IgD-negative memory B cell (primary cell): ENCODE data around the gene AHI1. TPM values are rescaled to one million over a fixed set of nuclear protein-coding genes. Genes with fewer than 3 reads are reported as not detected.

Source experiments
- H3K27ac Mint-ChIP-seq, 3 donors: one replicate each; pipeline ENCODE4 v1.8.0; 2020 to 2022; ENCODE audit warnings: mild to moderate bottlenecking in 3 of 3, mixed read lengths in 3 of 3, moderate library complexity in 1 of 3
- H3K27me3 Mint-ChIP-seq: one replicate; pipeline ENCODE4 v1.8.0; 2021; ENCODE audit warnings: mixed read lengths
- H3K36me3 Mint-ChIP-seq: one replicate; pipeline ENCODE4 v1.8.0; 2020; ENCODE audit warnings: mild to moderate bottlenecking, mixed read lengths
- H3K4me1 Mint-ChIP-seq, 3 donors: one replicate each; pipeline ENCODE4 v1.8.0; 2020 to 2022; ENCODE audit warnings: mixed read lengths in 3 of 3, mild to moderate bottlenecking in 1 of 3
- H3K4me3 Mint-ChIP-seq, 4 donors: one replicate each; pipeline ENCODE4 v1.8.0; 2020 to 2022; ENCODE audit warnings: mild to moderate bottlenecking in 4 of 4, mixed read lengths in 4 of 4, moderate library complexity in 3 of 4
- H3K9me3 Mint-ChIP-seq, 3 donors: one replicate each; pipeline ENCODE4 v1.8.0; 2020 to 2021; ENCODE audit warnings: mixed read lengths in 3 of 3, mild to moderate bottlenecking in 1 of 3
- polyA plus RNA-seq: library from polyadenylated mRNA; unstranded; fragments of 300-500 nt; fragmentation: Illumina TruSeq; gene quantifications from one replicate; pipeline ENCODE4 v1.2.3, GENCODE V29; 2021

Gene AHI1
- polyA plus RNA-seq, 1 donor from 2014 or later, result 10.4 TPM

GRCh38 chr6:135451617-135452190 is 45.8 kb downstream of the AHI1 start:
- H3K27ac Mint-ChIP-seq, result no peak overlapping the region

DNA sequence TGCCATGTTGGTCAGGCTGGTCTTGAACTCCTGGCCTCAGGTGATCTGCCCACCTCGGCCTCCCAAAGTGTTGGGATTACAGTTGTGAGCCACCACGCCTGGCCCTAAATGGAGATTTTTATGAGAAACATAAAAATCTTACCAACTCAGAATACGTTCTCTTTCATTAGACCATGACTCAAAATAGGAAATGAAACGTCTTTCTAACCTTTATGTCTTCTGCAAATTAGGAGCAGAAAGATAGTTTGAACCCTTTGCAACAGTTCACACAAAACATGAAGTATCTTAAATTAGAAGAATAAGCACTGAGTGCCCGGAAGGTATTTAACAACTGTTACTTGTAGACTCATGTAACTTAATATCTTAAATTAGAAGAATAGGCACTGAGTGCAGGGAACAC is 48.3 kb downstream of the AHI1 start:
- no peak overlapping the region for H3K4me3 Mint-ChIP-seq
- peaks cover 0 to 4% (median 0%) of the 10 kb centered on the region in 3 donors for H3K4me1 Mint-ChIP-seq
- H3K27ac Mint-ChIP-seq, result no peak overlapping the region
- peaks cover 4% of the 10 kb centered on the region for H3K36me3 Mint-ChIP-seq
- no peaks in the 10 kb centered on the region for H3K9me3 Mint-ChIP-seq
- H3K27me3 Mint-ChIP-seq, result no peaks in the 10 kb centered on the region

More at GRCh38 chr6:135451617-135452190, 45.8 kb downstream of the AHI1 start:
- Mint-ChIP-seq H3K36me3 (no peaks in the 10 kb centered on the region), H3K9me3 (no peaks in the 10 kb centered on the region), H3K4me1 (peaks cover 0 to 4% (median 0%) of the 10 kb centered on the region in 3 donors), H3K27me3 (no peaks in the 10 kb centered on the region), H3K4me3 (no peak overlapping the region)

DNA sequence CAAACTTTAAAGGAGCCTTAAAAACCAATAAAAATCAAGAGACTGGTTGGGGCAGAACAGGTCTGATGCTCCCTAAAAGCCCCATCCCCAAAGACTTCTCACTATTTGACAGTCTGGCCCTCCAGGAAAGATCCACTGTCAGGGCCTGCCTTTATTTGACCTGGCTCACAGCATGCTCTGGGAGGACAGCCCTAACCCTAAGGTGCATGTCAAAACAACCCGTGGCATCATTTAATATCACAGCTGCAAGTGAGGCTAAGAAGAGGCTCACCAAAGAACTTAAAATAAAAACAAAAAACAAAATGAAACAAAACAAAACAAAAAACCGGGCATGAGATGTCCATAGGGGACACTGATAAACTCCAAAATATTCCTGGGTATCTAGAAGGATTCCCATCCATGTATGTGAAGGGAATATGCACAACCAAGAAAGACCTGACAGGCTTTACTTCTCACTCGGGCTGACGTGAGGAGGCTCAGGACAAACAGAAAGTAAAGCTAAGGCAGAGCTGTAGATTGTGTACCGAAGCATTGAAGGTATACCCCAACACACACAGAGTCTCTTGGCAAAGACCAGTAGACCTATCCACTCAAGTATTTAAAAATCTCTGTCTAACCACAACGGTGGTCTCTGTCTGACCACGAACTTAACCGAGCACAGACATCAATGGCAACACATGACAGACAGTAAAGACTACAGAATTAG is 57.3 kb downstream of the AHI1 start:
- H3K27me3 Mint-ChIP-seq, result no peaks in the 10 kb centered on the region
- H3K9me3 Mint-ChIP-seq, result no peaks in the 10 kb centered on the region
- peaks cover 10% of the 10 kb centered on the region for H3K36me3 Mint-ChIP-seq
- H3K4me1 Mint-ChIP-seq, result peaks cover 2 to 13% (median 6%) of the 10 kb centered on the region in 3 donors
- peak overlapping the region in 1 of 3 donors; percentile 6 for H3K27ac Mint-ChIP-seq
- H3K4me3 Mint-ChIP-seq, result peak overlapping the region in 1 of 4 donors; percentile 30

DNA sequence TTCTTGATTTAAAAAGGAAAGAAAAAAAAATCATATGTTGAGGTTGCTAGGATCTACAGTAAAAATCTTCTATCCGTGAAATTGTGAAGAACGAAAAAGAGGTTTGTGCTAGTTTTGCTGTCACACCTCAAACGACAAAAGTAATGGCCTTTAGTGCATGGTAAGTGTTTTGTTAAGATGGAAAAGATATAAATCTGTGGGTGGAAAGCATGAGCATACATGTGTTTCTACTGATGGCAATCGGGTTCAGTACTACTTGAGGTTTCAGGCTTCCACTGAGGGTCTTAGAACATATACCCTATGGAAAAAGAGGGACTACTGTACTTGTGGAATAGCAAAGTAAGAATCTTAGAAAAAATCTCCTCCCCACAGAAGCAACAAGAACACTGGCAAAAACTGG is 58.0 kb downstream of the AHI1 start:
- peaks cover 11% of the 10 kb centered on the region for H3K36me3 Mint-ChIP-seq
- H3K4me1 Mint-ChIP-seq, result peaks cover 2 to 16% (median 6%) of the 10 kb centered on the region in 3 donors
- H3K4me3 Mint-ChIP-seq, result no peak overlapping the region
- H3K27ac Mint-ChIP-seq, result no peak overlapping the region
- no peaks in the 10 kb centered on the region for H3K27me3 Mint-ChIP-seq
- H3K9me3 Mint-ChIP-seq, result no peaks in the 10 kb centered on the region

DNA sequence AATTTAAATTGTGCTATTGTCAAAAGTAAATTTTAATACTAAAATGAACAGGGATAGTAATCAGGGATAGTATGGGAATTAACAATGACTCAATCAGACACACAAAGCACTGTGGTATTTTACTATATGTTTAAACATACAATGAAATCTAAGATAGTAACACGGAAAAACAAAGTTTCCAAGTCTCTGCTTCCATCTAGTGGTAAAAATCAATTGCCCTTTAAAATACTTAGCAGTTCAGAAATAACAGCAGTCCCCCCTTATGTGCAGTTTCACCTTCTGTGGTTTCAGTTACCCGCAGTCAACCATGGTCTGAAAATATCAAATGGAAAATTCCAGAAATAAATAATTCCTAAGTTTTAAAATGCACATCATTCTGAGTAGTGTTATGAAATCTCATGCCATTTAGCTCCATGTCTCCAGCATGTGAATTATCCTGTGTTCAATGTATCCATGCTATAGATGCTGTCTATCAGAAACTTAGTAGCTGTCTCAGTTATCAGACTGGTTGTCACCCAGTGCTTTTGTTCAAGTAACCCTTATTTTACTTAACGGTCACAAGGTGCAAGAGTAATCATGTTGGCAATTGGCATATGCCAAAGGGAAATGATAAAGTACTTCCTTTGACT is 58.5 kb downstream of the AHI1 start:
- Mint-ChIP-seq H3K36me3 (peaks cover 8% of the 10 kb centered on the region), H3K9me3 (no peaks in the 10 kb centered on the region), H3K27ac (peak overlapping the region in 1 of 3 donors; percentile 49), H3K4me1 (peaks cover 4 to 21% (median 6%) of the 10 kb centered on the region in 3 donors), H3K4me3 (no peak overlapping the region), H3K27me3 (no peaks in the 10 kb centered on the region)

- H3K9me3 Mint-ChIP-seq, result no peaks in the 10 kb centered on the region
- H3K27ac Mint-ChIP-seq, result no peak overlapping the region
- H3K4me1 Mint-ChIP-seq, result peaks cover 2 to 17% (median 2%) of the 10 kb centered on the region in 3 donors
- H3K4me3 Mint-ChIP-seq, result no peak overlapping the region
- peaks cover 3% of the 10 kb centered on the region for H3K36me3 Mint-ChIP-seq
- H3K27me3 Mint-ChIP-seq, result no peaks in the 10 kb centered on the region
Observed at GRCh38 chr6:135434991-135435390, 62.5 kb downstream of the AHI1 start.

GRCh38 chr6:135434095-135434494 is 63.4 kb downstream of the AHI1 start:
- H3K36me3 Mint-ChIP-seq, result peaks cover 3% of the 10 kb centered on the region
- H3K27me3 Mint-ChIP-seq, result no peaks in the 10 kb centered on the region
- no peak overlapping the region for H3K4me3 Mint-ChIP-seq
- H3K9me3 Mint-ChIP-seq, result no peaks in the 10 kb centered on the region
- peaks cover 2 to 13% (median 2%) of the 10 kb centered on the region in 3 donors for H3K4me1 Mint-ChIP-seq
- no peak overlapping the region for H3K27ac Mint-ChIP-seq

- H3K27ac Mint-ChIP-seq, result no peak overlapping the region
- H3K4me1 Mint-ChIP-seq, result no peaks in the 10 kb centered on the region
- no peak overlapping the region for H3K4me3 Mint-ChIP-seq
- no peaks in the 10 kb centered on the region for H3K9me3 Mint-ChIP-seq
- peaks cover 1% of the 10 kb centered on the region for H3K36me3 Mint-ChIP-seq
- H3K27me3 Mint-ChIP-seq, result no peaks in the 10 kb centered on the region
Observed at GRCh38 chr6:135428078-135428477, 69.5 kb downstream of the AHI1 start.

DNA sequence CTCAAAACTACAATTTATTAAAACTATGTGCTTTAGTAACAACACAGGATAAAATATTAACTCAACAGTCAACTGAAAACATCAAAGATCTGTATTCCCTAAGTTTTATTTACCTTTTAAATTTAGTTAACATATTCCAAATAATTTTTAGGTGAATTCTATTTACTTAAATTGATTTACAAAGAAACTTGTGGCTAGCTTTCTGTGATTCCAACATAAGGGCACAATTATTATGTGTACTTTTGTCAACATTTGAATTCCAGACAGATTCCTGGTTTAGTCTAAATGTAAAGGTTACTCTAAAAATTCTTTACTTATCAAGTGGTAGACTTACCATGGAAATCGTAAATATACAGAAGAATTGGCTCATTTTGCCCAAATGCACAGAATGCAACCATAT is 70.7 kb downstream of the AHI1 start:
- Mint-ChIP-seq H3K27ac (no peak overlapping the region), H3K36me3 (peaks cover 5% of the 10 kb centered on the region), H3K27me3 (no peaks in the 10 kb centered on the region), H3K4me3 (no peak overlapping the region), H3K4me1 (no peaks in the 10 kb centered on the region), H3K9me3 (no peaks in the 10 kb centered on the region)

- H3K36me3 Mint-ChIP-seq, result peaks cover 4% of the 10 kb centered on the region
- H3K4me1 Mint-ChIP-seq, result no peaks in the 10 kb centered on the region
- H3K9me3 Mint-ChIP-seq, result no peaks in the 10 kb centered on the region
- no peak overlapping the region for H3K27ac Mint-ChIP-seq
- no peaks in the 10 kb centered on the region for H3K27me3 Mint-ChIP-seq
- no peak overlapping the region for H3K4me3 Mint-ChIP-seq
Observed at GRCh38 chr6:135424385-135424784, 73.2 kb downstream of the AHI1 start.

DNA sequence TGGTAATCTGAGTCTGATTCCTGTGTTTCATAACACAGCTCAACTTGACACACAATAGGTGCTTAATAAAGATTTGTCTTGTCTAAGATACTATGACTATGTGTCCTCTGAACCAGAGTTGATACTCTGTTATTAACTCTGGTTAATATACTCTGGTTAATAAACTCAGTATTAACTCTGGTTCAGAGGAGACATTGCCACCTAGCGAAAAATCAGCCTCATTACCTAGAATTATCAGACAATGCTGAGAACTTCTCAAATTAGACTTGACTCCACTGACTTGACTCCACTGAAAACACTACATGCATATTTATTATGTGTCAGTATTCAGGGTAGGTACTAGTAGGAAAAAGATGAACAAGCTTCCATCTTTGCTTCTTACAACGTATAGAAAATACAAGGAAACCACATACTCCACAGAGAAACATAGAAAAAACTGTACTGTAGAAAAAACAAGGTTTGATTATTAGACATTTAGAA is 73.9 kb downstream of the AHI1 start:
- Mint-ChIP-seq H3K27me3 (no peaks in the 10 kb centered on the region), H3K27ac (no peak overlapping the region), H3K4me3 (no peak overlapping the region), H3K36me3 (peaks cover 4% of the 10 kb centered on the region), H3K9me3 (no peaks in the 10 kb centered on the region), H3K4me1 (no peaks in the 10 kb centered on the region)

GRCh38 chr6:135419162-135419561 is 78.4 kb downstream of the AHI1 start:
- no peaks in the 10 kb centered on the region for H3K9me3 Mint-ChIP-seq
- no peaks in the 10 kb centered on the region for H3K4me1 Mint-ChIP-seq
- H3K36me3 Mint-ChIP-seq, result peaks cover 7% of the 10 kb centered on the region
- no peak overlapping the region for H3K27ac Mint-ChIP-seq
- H3K27me3 Mint-ChIP-seq, result no peaks in the 10 kb centered on the region
- H3K4me3 Mint-ChIP-seq, result no peak overlapping the region

DNA sequence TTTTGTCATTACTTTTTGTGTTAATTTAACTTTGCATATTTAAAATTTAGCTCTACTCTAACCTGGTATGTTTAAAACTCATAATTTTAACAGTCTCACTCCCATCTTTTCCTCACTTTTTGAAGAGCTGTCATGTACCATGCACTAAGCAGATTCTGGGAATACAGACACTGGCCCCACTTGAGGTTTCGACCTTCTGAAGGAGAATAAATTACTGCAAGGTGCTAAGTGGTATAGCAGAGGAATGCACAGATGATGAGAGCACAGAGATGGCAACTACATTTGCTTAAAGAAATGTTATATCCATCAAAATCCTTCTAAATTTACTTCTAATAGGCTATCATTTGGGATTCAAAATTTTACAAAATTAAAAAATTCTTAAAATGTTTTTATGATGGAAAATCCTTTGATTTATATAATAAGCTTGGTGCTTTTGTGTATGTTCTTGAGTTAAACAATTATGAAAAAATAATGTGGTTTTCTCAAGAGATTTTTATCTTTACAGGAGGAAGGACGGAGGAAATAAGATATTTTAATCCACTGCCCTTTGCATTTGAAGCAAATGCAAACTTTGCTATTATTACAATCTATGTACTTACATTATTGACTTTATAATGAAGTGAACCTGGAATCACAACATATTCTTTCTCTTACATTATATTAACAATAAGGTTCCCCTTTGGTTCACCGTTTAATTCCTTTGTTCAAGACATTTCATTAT is 79.3 kb downstream of the AHI1 start:
- Mint-ChIP-seq H3K27me3 (no peaks in the 10 kb centered on the region), H3K4me3 (no peak overlapping the region), H3K9me3 (no peaks in the 10 kb centered on the region), H3K27ac (no peak overlapping the region), H3K36me3 (peaks cover 7% of the 10 kb centered on the region), H3K4me1 (peaks cover 0 to 2% (median 0%) of the 10 kb centered on the region in 3 donors)

DNA sequence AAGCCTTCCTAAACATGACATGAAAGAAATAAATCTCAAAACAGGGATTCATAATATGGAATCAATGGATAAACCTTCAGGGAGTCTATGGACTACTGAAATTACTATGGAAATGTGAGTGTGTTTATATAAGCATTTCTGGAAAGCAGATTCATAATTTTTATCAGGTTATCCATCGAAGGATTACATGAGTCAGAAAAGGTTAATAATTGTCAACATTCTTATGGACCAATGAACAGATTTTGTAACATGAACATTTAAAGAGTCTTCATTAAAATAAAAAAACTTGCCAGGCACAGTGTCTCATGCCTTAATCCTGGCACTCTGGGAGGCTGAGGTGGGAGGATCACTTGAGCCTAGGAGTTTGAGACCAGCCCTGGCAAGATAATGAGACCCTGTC is 84.8 kb downstream of the AHI1 start:
- H3K4me3 Mint-ChIP-seq, result no peak overlapping the region
- H3K4me1 Mint-ChIP-seq, result peaks cover 0 to 2% (median 0%) of the 10 kb centered on the region in 3 donors
- H3K36me3 Mint-ChIP-seq, result peaks cover 3% of the 10 kb centered on the region
- H3K27ac Mint-ChIP-seq, result no peak overlapping the region
- no peaks in the 10 kb centered on the region for H3K9me3 Mint-ChIP-seq
- no peaks in the 10 kb centered on the region for H3K27me3 Mint-ChIP-seq

DNA sequence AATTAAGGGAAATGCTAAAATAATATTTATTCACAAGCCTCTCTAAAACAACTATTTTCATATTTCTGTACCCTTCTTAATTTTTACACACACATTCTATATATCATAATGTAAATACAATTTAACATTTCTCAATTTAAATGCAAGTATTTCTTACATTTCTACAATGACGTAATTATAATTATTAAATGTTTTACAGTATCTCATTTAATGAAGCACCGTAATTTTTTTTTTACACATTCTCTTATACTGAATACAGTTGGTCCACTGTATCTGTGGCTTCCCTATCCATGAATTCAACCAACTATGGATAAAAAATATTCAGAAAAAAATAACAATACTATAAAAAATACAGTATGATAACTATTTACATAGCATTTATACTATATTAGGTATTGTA is 85.7 kb downstream of the AHI1 start:
- no peaks in the 10 kb centered on the region for H3K27me3 Mint-ChIP-seq
- H3K4me3 Mint-ChIP-seq, result no peak overlapping the region

More for the DNA sequence above, 85.7 kb downstream of the AHI1 start:
- H3K4me1 Mint-ChIP-seq, result peaks cover 0 to 2% (median 0%) of the 10 kb centered on the region in 3 donors
- no peak overlapping the region for H3K27ac Mint-ChIP-seq
- peaks cover 4% of the 10 kb centered on the region for H3K36me3 Mint-ChIP-seq
- H3K9me3 Mint-ChIP-seq, result no peaks in the 10 kb centered on the region
